Measurements from ENCODE around the gene SPAG7.

Gene SPAG7

DNA sequence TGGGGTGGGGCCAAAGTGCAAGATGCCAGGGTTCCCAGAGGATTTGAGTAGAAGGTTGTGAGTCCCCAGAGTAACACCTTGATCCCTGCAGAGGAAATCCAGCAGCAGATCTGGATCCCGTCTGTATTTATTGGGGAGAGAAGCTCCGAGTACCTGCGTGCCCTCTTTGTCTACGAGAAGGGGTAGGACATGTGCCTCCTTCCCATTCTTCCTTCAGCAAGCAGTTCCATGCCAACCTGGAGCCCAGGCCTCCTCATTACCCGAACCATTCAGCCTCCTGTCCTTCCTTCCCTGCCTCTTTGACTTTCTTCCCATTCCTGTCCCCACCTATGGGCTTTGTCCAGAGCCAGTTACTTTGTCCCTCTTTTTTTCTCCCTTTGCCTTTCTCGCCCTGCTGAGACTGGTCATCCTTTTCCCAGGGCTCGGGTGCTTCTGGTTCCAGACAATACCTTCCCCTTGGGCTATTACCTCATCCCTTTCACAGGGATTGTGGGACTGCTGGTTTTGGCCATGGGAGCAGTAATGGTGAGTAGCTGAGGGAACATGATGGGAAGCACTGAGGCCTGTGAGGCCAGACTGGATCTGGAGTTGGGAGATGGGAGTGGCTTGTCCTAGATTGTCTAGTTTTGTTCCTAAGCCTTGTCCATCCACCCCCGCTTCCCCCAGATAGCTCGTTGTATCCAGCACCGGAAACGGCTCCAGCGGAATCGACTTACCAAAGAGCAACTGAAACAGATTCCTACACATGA, 24.7 kb downstream of the SPAG7 start:
- 93% methylated on average over 13 of the region's 13 CpGs for WGBS
- no peaks in the 10 kb centered on the region for H3K9me3 ChIP-seq (ENCODE audit: insufficient read depth, low read depth, low read length)
- peaks cover 63% of the 10 kb centered on the region for H3K36me3 ChIP-seq (ENCODE audit: insufficient read depth, low read length)
- H3K27me3 ChIP-seq (ENCODE audit: insufficient read depth, low read length) = no peaks in the 10 kb centered on the region
- no peak overlapping the region for H3K9ac ChIP-seq (ENCODE audit: low read depth, low read length)
- peaks cover 32% of the 10 kb centered on the region; the same call in 1 of the 2 replicates for H3K4me1 ChIP-seq (ENCODE audit: insufficient read depth, low read length)
- H3K4me3 ChIP-seq (ENCODE audit: low read length) = no peak overlapping the region
- no peak overlapping the region for H3K27ac ChIP-seq (ENCODE audit: low read depth, low read length)

- no peaks in the 10 kb centered on the region for H3K9me3 ChIP-seq (ENCODE audit: insufficient read depth, low read depth, low read length)
- peak overlapping the region; percentile 70 for H3K4me3 ChIP-seq (ENCODE audit: low read length)
- 83% methylated on average over 4 of the region's 4 CpGs for WGBS
- H3K36me3 ChIP-seq (ENCODE audit: insufficient read depth, low read length) = peaks cover 66% of the 10 kb centered on the region
- H3K9ac ChIP-seq (ENCODE audit: low read depth, low read length) = peak overlapping the region; percentile 89
- peak overlapping the region; percentile 90; the same call in 1 of the 2 replicates for H3K27ac ChIP-seq (ENCODE audit: low read depth, low read length)
- H3K27me3 ChIP-seq (ENCODE audit: insufficient read depth, low read length) = no peaks in the 10 kb centered on the region
- peaks cover 27% of the 10 kb centered on the region; the same call in 1 of the 2 replicates for H3K4me1 ChIP-seq (ENCODE audit: insufficient read depth, low read length)
Measured at GRCh38 chr17:4941319-4941610, 26.4 kb downstream of the SPAG7 start.

DNA sequence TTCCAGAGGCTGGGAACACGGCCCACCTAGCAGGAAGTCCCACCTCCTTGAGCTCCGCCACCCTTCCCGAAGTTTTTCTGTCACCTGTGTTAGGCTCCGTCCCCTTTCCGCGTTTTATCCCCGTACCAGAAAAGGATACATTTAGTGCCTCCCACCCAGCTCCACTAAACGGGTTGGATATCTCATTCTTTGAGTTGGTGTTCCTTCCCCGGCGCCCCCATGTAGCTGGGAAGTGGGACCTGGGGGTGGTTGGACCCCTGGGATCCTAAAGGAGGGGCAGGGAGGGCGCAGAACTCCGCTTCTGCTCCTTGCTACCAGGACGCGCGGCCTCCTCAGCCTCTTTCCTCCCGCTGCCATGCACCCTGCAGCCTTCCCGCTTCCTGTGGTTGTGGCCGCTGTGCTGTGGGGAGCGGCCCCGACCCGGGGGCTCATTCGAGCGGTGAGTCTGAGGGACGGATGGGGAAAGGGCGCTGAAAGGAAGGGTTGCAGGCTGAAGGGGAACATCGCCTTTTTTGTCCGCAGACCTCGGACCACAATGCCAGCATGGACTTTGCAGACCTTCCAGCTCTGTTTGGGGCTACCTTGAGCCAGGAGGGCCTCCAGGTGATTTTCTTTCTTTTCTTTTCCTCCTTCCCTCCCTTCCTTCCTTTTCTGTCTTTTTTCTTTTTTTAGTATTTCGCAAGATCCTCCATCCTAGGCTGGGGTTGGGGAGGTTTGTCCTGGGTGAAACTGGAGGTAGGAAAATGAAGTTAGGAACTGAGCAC, 26.9 kb downstream of the SPAG7 start:
- Histone ChIP-seq H3K4me1 (ENCODE audit: insufficient read depth, low read length) (peaks cover 23% of the 10 kb centered on the region; the same call in 1 of the 2 replicates), H3K27me3 (ENCODE audit: insufficient read depth, low read length) (no peaks in the 10 kb centered on the region)
- WGBS = 3% methylated on average over 29 of the region's 29 CpGs

DNA sequence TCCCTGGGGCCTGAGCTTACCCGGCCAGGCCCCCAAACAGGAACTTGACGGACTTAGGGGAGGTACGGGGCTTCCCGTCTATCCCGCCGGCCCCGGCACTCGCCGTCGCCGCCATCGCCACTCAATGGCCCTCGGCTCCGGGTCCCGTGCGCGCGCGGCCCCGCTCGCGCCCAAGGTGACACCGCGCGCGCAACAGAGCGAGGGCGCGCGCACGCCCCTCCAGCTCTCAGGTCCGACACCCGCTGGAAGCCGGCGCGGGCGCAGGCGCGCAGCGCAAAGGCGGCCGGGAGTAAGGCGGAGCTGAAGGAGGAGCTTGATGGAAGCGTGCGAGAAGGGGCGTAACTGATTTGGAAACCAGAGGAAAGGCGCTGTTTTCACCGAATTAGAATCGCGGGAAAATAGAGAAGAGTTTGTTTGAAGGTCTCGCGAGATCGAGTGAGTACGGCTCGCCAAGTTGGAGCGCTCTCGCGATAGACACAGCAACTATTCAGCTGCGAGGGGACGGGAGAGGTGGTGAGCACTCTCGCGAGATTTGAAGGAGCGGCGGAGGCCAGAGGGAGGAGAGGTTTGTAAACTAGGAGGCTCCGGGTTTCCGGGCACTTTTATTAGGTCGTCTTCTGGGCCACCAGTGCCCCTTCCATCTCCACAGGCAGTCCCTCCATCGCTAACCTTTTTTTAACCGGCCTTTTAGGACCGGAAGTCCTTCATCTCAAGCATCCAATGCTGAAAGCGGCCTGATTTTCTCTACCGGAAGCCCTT, 27.6 kb downstream of the SPAG7 start, which contains the start of the genes RNF167 and SLC25A11:
RNF167 (plus strand) TSS at position 473 of the 759 bp plus-strand sequence. CDS start 642 bp downstream, outside the sequence.
SLC25A11 (minus strand) TSS at position 251 of the 759 bp plus-strand sequence; CDS start at position 115, 136 bp downstream.
- Histone ChIP-seq H3K4me3 (ENCODE audit: low read length) (peak within 1 kb of the TSS; percentile 70), H3K36me3 (ENCODE audit: insufficient read depth, low read length) (peaks cover 53% of the 10 kb centered on the region), H3K27me3 (ENCODE audit: insufficient read depth, low read length) (no peaks in the 10 kb centered on the region), H3K4me1 (ENCODE audit: insufficient read depth, low read length) (peaks cover 15% of the 10 kb centered on the region; the same call in 1 of the 2 replicates), H3K9me3 (ENCODE audit: insufficient read depth, low read depth, low read length) (no peaks in the 10 kb centered on the region), H3K9ac (ENCODE audit: low read depth, low read length) (peak within 1 kb of the TSS; percentile 89), H3K27ac (ENCODE audit: low read depth, low read length) (peak within 1 kb of the TSS; percentile 90)
- WGBS = under 1% methylated on average over 72 of the region's 72 CpGs

More for the DNA sequence above, 26.9 kb downstream of the SPAG7 start:
- Histone ChIP-seq H3K4me3 (ENCODE audit: low read length) (peak overlapping the region; percentile 70), H3K36me3 (ENCODE audit: insufficient read depth, low read length) (peaks cover 60% of the 10 kb centered on the region), H3K9ac (ENCODE audit: low read depth, low read length) (peak overlapping the region; percentile 89), H3K27ac (ENCODE audit: low read depth, low read length) (peak overlapping the region; percentile 90), H3K9me3 (ENCODE audit: insufficient read depth, low read depth, low read length) (no peaks in the 10 kb centered on the region)

- Histone ChIP-seq H3K4me3 (ENCODE audit: low read length) (peak overlapping the region; percentile 70), H3K9ac (ENCODE audit: low read depth, low read length) (peak overlapping the region; percentile 89), H3K27ac (ENCODE audit: low read depth, low read length) (peak overlapping the region; percentile 90), H3K4me1 (ENCODE audit: insufficient read depth, low read length) (peaks cover 13% of the 10 kb centered on the region; the same call in 1 of the 2 replicates), H3K27me3 (ENCODE audit: insufficient read depth, low read length) (no peaks in the 10 kb centered on the region), H3K36me3 (ENCODE audit: insufficient read depth, low read length) (peaks cover 48% of the 10 kb centered on the region), H3K9me3 (ENCODE audit: insufficient read depth, low read depth, low read length) (no peaks in the 10 kb centered on the region)
- WGBS = 1% methylated on average over 16 of the region's 16 CpGs
Measured at GRCh38 chr17:4939546-4939795, 28.1 kb downstream of the SPAG7 start.

DNA sequence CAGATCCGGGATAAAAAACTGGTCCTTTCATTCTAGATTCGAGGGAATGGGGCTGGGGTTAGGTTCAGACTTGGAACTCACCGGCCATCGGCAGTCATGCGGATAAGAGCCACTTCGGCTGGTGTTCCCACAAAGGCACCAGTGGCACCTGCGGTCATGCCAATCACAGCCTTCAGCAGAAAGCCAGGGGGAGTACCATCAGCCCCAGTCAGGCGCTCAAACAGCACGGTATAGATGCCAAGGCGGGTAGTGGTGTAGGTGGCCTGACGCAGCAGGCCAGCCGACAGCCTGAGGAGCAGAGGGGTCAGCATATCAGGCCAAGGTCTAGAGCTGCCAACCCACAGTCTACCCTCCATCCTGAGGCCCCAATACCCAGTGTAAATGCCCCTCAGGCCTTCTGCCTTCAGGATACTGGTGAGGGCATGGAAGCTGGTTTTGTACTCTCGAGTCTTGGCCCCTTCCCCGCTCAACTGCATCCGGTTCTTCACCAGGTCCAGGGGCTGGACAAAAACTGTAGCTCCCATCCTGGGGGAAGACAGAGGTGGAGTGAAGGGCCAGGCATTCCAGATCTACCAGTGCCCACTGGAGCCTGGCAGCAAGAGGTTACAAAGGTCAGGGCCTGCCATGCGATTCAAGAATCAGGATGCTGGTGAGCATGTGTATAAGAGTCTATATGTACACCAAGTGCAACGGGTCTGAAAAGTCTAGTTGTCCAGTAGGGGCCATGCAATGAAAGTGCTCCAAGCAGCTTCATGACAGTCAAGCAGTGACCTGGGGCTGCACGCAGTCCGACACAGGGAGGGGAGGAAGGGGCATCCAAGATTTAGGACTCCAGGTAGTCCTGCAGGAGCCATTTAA, 28.7 kb downstream of the SPAG7 start:
- peak overlapping the region; percentile 70 for H3K4me3 ChIP-seq (ENCODE audit: low read length)
- WGBS = 70% methylated on average over 19 of the region's 19 CpGs
- H3K27me3 ChIP-seq (ENCODE audit: insufficient read depth, low read length) = no peaks in the 10 kb centered on the region
- no peaks in the 10 kb centered on the region for H3K9me3 ChIP-seq (ENCODE audit: insufficient read depth, low read depth, low read length)
- H3K9ac ChIP-seq (ENCODE audit: low read depth, low read length) = peak overlapping the region; percentile 89
- peaks cover 43% of the 10 kb centered on the region for H3K36me3 ChIP-seq (ENCODE audit: insufficient read depth, low read length)
- H3K27ac ChIP-seq (ENCODE audit: low read depth, low read length) = peak overlapping the region; percentile 90
- H3K4me1 ChIP-seq (ENCODE audit: insufficient read depth, low read length) = peaks cover 13% of the 10 kb centered on the region; the same call in 1 of the 2 replicates

DNA sequence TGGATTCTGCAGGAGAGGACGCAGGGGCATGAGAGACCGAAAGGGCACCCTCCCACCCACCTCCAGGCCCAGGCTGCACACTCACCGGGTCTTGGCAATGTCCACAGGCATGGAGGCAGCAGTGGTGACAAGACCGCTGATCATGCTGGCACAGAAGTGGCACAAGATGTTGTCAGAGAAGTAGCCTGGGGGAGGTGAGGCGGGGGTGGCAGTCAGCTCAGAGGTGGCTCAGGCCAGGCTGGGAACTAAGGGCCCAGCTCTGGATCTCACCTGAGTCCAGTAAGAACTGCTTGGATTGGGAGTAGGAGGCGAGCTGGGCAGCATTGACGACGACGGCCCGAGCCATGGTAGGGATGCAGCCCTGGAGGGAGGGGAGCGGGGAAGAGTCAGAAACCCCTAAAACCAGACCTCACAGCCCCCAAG, 29.5 kb downstream of the SPAG7 start:
- Histone ChIP-seq H3K9ac (ENCODE audit: low read depth, low read length) (peak overlapping the region; percentile 89), H3K4me3 (ENCODE audit: low read length) (no peak overlapping the region), H3K4me1 (ENCODE audit: insufficient read depth, low read length) (peaks cover 13% of the 10 kb centered on the region; the same call in 1 of the 2 replicates), H3K27me3 (ENCODE audit: insufficient read depth, low read length) (no peaks in the 10 kb centered on the region), H3K27ac (ENCODE audit: low read depth, low read length) (no peak overlapping the region), H3K9me3 (ENCODE audit: insufficient read depth, low read depth, low read length) (no peaks in the 10 kb centered on the region), H3K36me3 (ENCODE audit: insufficient read depth, low read length) (peaks cover 34% of the 10 kb centered on the region)
- 92% methylated on average over 11 of the region's 11 CpGs for WGBS

DNA sequence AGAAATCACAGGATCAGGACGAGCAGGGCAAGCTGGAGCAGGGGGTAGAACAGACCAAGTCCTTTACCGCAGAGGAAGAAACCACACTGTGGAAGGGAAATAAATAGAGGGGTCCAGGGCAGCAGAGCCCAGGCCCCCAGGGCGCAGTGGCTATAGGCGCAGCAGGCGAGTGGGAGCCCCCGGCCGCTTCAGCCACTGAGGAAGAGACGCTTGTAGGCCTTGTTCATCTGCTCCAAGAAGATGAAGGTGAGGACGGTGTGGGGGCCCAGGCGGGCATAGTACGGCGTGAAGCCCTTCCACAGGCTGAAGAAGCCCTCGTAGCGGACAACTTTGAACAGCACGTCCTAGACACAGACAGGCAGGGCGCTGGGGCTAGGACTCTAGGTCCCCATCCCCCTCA, 30.1 kb downstream of the SPAG7 start:
- Histone ChIP-seq H3K27me3 (ENCODE audit: insufficient read depth, low read length) (no peaks in the 10 kb centered on the region), H3K36me3 (ENCODE audit: insufficient read depth, low read length) (peaks cover 29% of the 10 kb centered on the region), H3K9me3 (ENCODE audit: insufficient read depth, low read depth, low read length) (no peaks in the 10 kb centered on the region), H3K9ac (ENCODE audit: low read depth, low read length) (no peak overlapping the region), H3K4me3 (ENCODE audit: low read length) (no peak overlapping the region), H3K27ac (ENCODE audit: low read depth, low read length) (no peak overlapping the region), H3K4me1 (ENCODE audit: insufficient read depth, low read length) (peaks cover 13% of the 10 kb centered on the region; the same call in 1 of the 2 replicates)
- WGBS = 95% methylated on average over 16 of the region's 16 CpGs

DNA sequence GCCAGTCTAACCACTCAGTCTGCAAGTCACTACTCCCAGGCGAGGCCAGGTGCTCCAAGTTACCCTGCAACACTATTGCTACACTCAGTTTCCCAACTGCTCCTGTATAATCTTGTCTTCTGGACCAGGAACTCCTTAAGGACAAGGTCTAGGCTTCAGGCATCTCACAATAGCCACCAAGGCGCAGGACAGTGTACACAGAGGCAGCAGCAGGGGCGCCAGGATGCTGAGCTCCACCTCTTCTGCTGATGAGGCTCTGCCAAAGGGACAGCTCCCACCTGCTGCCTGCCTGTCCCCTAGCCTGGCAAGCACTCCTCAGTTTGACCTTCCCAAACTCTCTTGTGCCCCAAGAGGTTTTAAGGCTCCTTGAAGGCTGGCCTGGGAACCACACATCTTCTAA, 31.2 kb downstream of the SPAG7 start:
- peaks cover 21% of the 10 kb centered on the region for H3K36me3 ChIP-seq (ENCODE audit: insufficient read depth, low read length)
- no peaks in the 10 kb centered on the region for H3K9me3 ChIP-seq (ENCODE audit: insufficient read depth, low read depth, low read length)
- no peaks in the 10 kb centered on the region for H3K27me3 ChIP-seq (ENCODE audit: insufficient read depth, low read length)
- no peak overlapping the region for H3K27ac ChIP-seq (ENCODE audit: low read depth, low read length)
- peaks cover 13% of the 10 kb centered on the region; the same call in 1 of the 2 replicates for H3K4me1 ChIP-seq (ENCODE audit: insufficient read depth, low read length)
- no peak overlapping the region for H3K4me3 ChIP-seq (ENCODE audit: low read length)
- WGBS = 93% methylated on average over 3 of the region's 3 CpGs
- H3K9ac ChIP-seq (ENCODE audit: low read depth, low read length) = no peak overlapping the region

DNA sequence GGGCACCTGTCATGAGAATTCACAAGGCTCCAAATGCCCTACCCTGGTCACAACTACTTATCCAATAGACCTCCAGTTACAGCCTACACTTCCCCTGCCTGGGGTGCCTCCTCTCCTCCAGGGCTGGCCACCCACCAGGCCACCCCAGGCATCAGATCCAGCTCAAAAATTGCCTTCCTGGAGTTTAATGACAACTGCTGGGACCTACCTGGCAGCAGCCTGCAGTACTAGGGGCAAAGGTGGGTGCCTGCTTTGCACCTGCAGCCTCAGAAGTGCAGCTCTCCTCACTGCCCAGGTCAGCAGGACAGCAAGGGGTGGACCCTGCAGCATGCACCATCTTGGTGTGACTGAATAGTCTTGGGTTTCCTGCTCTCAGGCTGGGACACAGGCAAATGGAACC, 32.0 kb downstream of the SPAG7 start:
- no peaks in the 10 kb centered on the region for H3K9me3 ChIP-seq (ENCODE audit: insufficient read depth, low read depth, low read length)
- H3K9ac ChIP-seq (ENCODE audit: low read depth, low read length) = no peak overlapping the region

More for the DNA sequence above, 32.0 kb downstream of the SPAG7 start:
- H3K4me3 ChIP-seq (ENCODE audit: low read length) = no peak overlapping the region
- H3K27me3 ChIP-seq (ENCODE audit: insufficient read depth, low read length) = no peaks in the 10 kb centered on the region
- H3K27ac ChIP-seq (ENCODE audit: low read depth, low read length) = no peak overlapping the region
- peaks cover 9% of the 10 kb centered on the region; the same call in 1 of the 2 replicates for H3K4me1 ChIP-seq (ENCODE audit: insufficient read depth, low read length)
- H3K36me3 ChIP-seq (ENCODE audit: insufficient read depth, low read length) = peaks cover 21% of the 10 kb centered on the region
